ENCODE data around the gene REC114. TPM values are rescaled to one million over a fixed set of nuclear protein-coding genes. Genes with fewer than 3 reads are reported as not detected.

The REC114 gene
- total RNA-seq, 1 donor from 2014 or later, result not detected

- H3K27me3 ChIP-seq (ENCODE audit: control insufficient read depth, insufficient read depth, low read length), result no peaks in the 10 kb centered on the region
- DNase-seq (ENCODE audit: low read depth), result peak; percentile 27
- H3K36me3 ChIP-seq (ENCODE audit: control insufficient read depth, insufficient read depth, low read length), result peaks cover 13% of the 10 kb centered on the region
- TF ChIP-seq CTCF (IDR thresholded peaks at IDR 0.05; ENCODE audit: insufficient read depth, low read length, severe bottlenecking), result no peak
- FAIRE-seq, result no peak
- no peak overlapping the region for H3K4me3 ChIP-seq (ENCODE audit: low read depth, low read length)
Measured at GRCh38 chr15:73558529-73558928, 115.6 kb downstream of the REC114 start.

GRCh38 chr15:73560501-73561117, 117.6 kb downstream of the REC114 start:
- no peak for FAIRE-seq
- peak; percentile 30 for TF ChIP-seq CTCF (IDR thresholded peaks at IDR 0.05; ENCODE audit: insufficient read depth, low read length, severe bottlenecking)
- DNase-seq (ENCODE audit: low read depth), result peak; percentile 78
- Histone ChIP-seq H3K27me3 (ENCODE audit: control insufficient read depth, insufficient read depth, low read length) (no peaks in the 10 kb centered on the region), H3K36me3 (ENCODE audit: control insufficient read depth, insufficient read depth, low read length) (peaks cover 17% of the 10 kb centered on the region), H3K4me3 (ENCODE audit: low read depth, low read length) (no peak overlapping the region)

DNA sequence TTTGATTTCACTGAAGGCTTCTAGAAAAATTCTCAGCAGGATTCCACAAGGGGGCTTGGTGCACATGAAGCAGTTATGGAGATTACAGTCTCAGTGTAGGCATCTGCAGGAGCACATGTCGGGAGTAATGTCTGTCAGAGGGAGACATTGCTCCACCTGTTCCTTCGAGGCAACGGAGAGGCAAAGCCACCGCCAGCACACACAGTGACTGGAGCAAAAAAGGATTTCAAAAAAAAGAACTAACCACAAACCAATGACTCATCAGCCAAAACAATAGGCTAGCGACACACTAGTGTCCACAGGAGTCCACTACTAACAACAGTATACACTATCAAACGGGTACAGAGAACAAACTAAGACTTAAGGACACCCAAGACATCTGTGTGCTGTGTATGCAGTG, 121.3 kb downstream of the REC114 start:
- no peak for TF ChIP-seq CTCF (IDR thresholded peaks at IDR 0.05; ENCODE audit: insufficient read depth, low read length, severe bottlenecking)
- DNase-seq (ENCODE audit: low read depth), result peak; percentile 40
- H3K4me3 ChIP-seq (ENCODE audit: low read depth, low read length), result no peak overlapping the region
- H3K27me3 ChIP-seq (ENCODE audit: control insufficient read depth, insufficient read depth, low read length), result no peaks in the 10 kb centered on the region
- H3K36me3 ChIP-seq (ENCODE audit: control insufficient read depth, insufficient read depth, low read length), result peaks cover 22% of the 10 kb centered on the region
- no peak for FAIRE-seq

- no peak for FAIRE-seq
- H3K36me3 ChIP-seq (ENCODE audit: control insufficient read depth, insufficient read depth, low read length), result peaks cover 34% of the 10 kb centered on the region
Measured at GRCh38 chr15:73567020-73567419, 124.1 kb downstream of the REC114 start.

GRCh38 chr15:73568564-73569280, 125.8 kb downstream of the REC114 start:
- H3K36me3 ChIP-seq (ENCODE audit: control insufficient read depth, insufficient read depth, low read length), result peaks cover 30% of the 10 kb centered on the region
- DNase-seq (ENCODE audit: low read depth), result no peak
- no peaks in the 10 kb centered on the region for H3K27me3 ChIP-seq (ENCODE audit: control insufficient read depth, insufficient read depth, low read length)
- H3K4me3 ChIP-seq (ENCODE audit: low read depth, low read length), result no peak overlapping the region
- no peak for TF ChIP-seq CTCF (IDR thresholded peaks at IDR 0.05; ENCODE audit: insufficient read depth, low read length, severe bottlenecking)
- FAIRE-seq, result no peak

More at GRCh38 chr15:73567020-73567419, 124.1 kb downstream of the REC114 start:
- Histone ChIP-seq H3K4me3 (ENCODE audit: low read depth, low read length) (no peak overlapping the region), H3K27me3 (ENCODE audit: control insufficient read depth, insufficient read depth, low read length) (no peaks in the 10 kb centered on the region)
- DNase-seq (ENCODE audit: low read depth), result no peak
- TF ChIP-seq CTCF (IDR thresholded peaks at IDR 0.05; ENCODE audit: insufficient read depth, low read length, severe bottlenecking), result no peak

Measured in bronchial epithelial cell (primary cell).